HEK293 (cell line): ENCODE measurements around the gene KCNE3.

Experiments used
- AEBP2 ChIP-seq: fragments of 450-650 bp; formaldehyde crosslinking; IDR thresholded peaks from 2 replicates; pipeline ENCODE4 v1.5.1; 2016; ENCODE audit warnings: missing biosample characterization, missing genetic modification characterization, borderline replicate concordance
- GLI2 ChIP-seq: fragments of 450-650 bp; formaldehyde crosslinking; IDR thresholded peaks from 2 replicates; pipeline ENCODE4; 2017; ENCODE audit warnings: missing biosample characterization, missing genetic modification characterization, low read depth, borderline replicate concordance
- GLIS1 ChIP-seq: fragments of 450-650 bp; formaldehyde crosslinking; IDR thresholded peaks from 2 replicates; pipeline ENCODE4 v1.5.1; 2016; ENCODE audit warnings: missing biosample characterization, missing genetic modification characterization
- GLIS2 ChIP-seq: fragments of 450-650 bp; formaldehyde crosslinking; IDR thresholded peaks from 2 replicates; pipeline ENCODE4 v1.5.1; 2016; ENCODE audit warnings: missing biosample characterization, missing genetic modification characterization
- KLF7 ChIP-seq: fragments of 450-650 bp; formaldehyde crosslinking; IDR thresholded peaks from 2 replicates; pipeline ENCODE4 v1.5.1; 2016; ENCODE audit warnings: missing biosample characterization, missing genetic modification characterization, borderline replicate concordance
- MEIS1 ChIP-seq: sonication (generic); formaldehyde crosslinking; IDR thresholded peaks from 2 replicates; pipeline ENCODE4 v1.8.1; 2022; ENCODE audit warnings: missing genetic modification reagents, mild to moderate bottlenecking, borderline replicate concordance
- MYNN ChIP-seq: fragments of 450-650 bp; formaldehyde crosslinking; IDR thresholded peaks from 2 replicates; pipeline ENCODE4 v1.5.1; 2016; ENCODE audit warnings: missing biosample characterization, missing genetic modification characterization, borderline replicate concordance
- OVOL3 ChIP-seq: fragments of 450-650 bp; formaldehyde crosslinking; IDR thresholded peaks from 2 replicates; pipeline ENCODE4 v1.5.1; 2016; ENCODE audit warnings: missing biosample characterization, missing genetic modification characterization
- REST ChIP-seq: fragments of 450-650 bp; formaldehyde crosslinking; IDR thresholded peaks from 2 replicates; pipeline ENCODE4 v1.5.1; 2016; ENCODE audit warnings: missing biosample characterization, missing genetic modification characterization
- YY2 ChIP-seq: fragments of 450-650 bp; formaldehyde crosslinking; IDR thresholded peaks from 2 replicates; pipeline ENCODE4 v1.5.1; 2016; ENCODE audit warnings: missing biosample characterization, missing genetic modification characterization
- ZBTB1 ChIP-seq: fragments of 450-650 bp; formaldehyde crosslinking; IDR thresholded peaks from 2 replicates; pipeline ENCODE4 v1.5.1; 2016; ENCODE audit warnings: missing biosample characterization, missing genetic modification characterization
- ZBTB20 ChIP-seq: fragments of 450-650 bp; formaldehyde crosslinking; IDR thresholded peaks from 2 replicates; pipeline ENCODE4 v1.5.1; 2016; ENCODE audit warnings: missing biosample characterization, missing genetic modification characterization
- ZBTB49 ChIP-seq: fragments of 450-650 bp; formaldehyde crosslinking; IDR thresholded peaks from 2 replicates; pipeline ENCODE4 v1.5.1; 2016; ENCODE audit warnings: missing biosample characterization, missing genetic modification characterization, low read depth
- ZEB2 ChIP-seq: fragments of 450-650 bp; formaldehyde crosslinking; IDR thresholded peaks from 2 replicates; pipeline ENCODE4 v1.5.1; 2016; ENCODE audit warnings: missing biosample characterization, missing genetic modification characterization
- ZNF121 ChIP-seq: fragments of 450-650 bp; formaldehyde crosslinking; IDR thresholded peaks from 2 replicates; pipeline ENCODE4 v1.5.1; 2016; ENCODE audit warnings: missing biosample characterization, missing genetic modification characterization
- ZNF148 ChIP-seq: fragments of 450-650 bp; formaldehyde crosslinking; IDR thresholded peaks from 2 replicates; pipeline ENCODE4 v1.5.0; 2017; ENCODE audit warnings: missing biosample characterization, missing genetic modification characterization, borderline replicate concordance
- ZNF2 ChIP-seq: fragments of 450-650 bp; formaldehyde crosslinking; IDR thresholded peaks from 2 replicates; pipeline ENCODE4 v1.5.1; 2016; ENCODE audit warnings: missing biosample characterization, missing genetic modification characterization
- ZNF202 ChIP-seq: fragments of 450-650 bp; formaldehyde crosslinking; IDR thresholded peaks from 2 replicates; pipeline ENCODE4 v1.5.1; 2016; ENCODE audit warnings: missing biosample characterization, missing genetic modification characterization, borderline replicate concordance
- ZNF211 ChIP-seq: fragments of 450-650 bp; formaldehyde crosslinking; IDR thresholded peaks from 2 replicates; pipeline ENCODE4 v1.5.1; 2016; ENCODE audit warnings: low read depth, missing biosample characterization, missing genetic modification characterization
- ZNF366 ChIP-seq: fragments of 450-650 bp; formaldehyde crosslinking; conservative IDR thresholded peaks from 2 replicates; pipeline ENCODE4 v1.5.1; 2016; ENCODE audit warnings: missing biosample characterization, missing genetic modification characterization
- ZNF37A ChIP-seq: fragments of 450-650 bp; IDR thresholded peaks from 2 replicates; pipeline ENCODE4 v1.5.1; 2018; ENCODE audit warnings: missing biosample characterization, missing genetic modification characterization
- ZNF404 ChIP-seq: fragments of 450-650 bp; formaldehyde crosslinking; IDR thresholded peaks from 2 replicates; pipeline ENCODE4 v1.5.1; 2017; ENCODE audit warnings: missing biosample characterization, missing genetic modification characterization
- ZNF501 ChIP-seq: fragments of 450-650 bp; formaldehyde crosslinking; IDR thresholded peaks from 2 replicates; pipeline ENCODE4 v1.5.1; 2016; ENCODE audit warnings: missing biosample characterization, missing genetic modification characterization
- ZNF514 ChIP-seq: fragments of 450-650 bp; formaldehyde crosslinking; IDR thresholded peaks from 2 replicates; pipeline ENCODE4 v1.5.1; 2016; ENCODE audit warnings: missing biosample characterization, missing genetic modification characterization
- ZNF549 ChIP-seq: fragments of 450-650 bp; IDR thresholded peaks from 2 replicates; pipeline ENCODE4 v1.5.1; 2018; ENCODE audit warnings: missing biosample characterization, missing genetic modification characterization, mild to moderate bottlenecking, inconsistent platforms, moderate library complexity
- ZNF600 ChIP-seq: fragments of 450-650 bp; formaldehyde crosslinking; IDR thresholded peaks from 2 replicates; pipeline ENCODE4 v1.5.1; 2016; ENCODE audit warnings: missing biosample characterization, missing genetic modification characterization
- ZNF664 ChIP-seq: fragments of 450-650 bp; formaldehyde crosslinking; IDR thresholded peaks from 2 replicates; pipeline ENCODE4 v1.5.1; 2016; ENCODE audit warnings: missing biosample characterization, missing genetic modification characterization
- ZNF701 ChIP-seq: fragments of 450-650 bp; formaldehyde crosslinking; IDR thresholded peaks from 2 replicates; pipeline ENCODE4 v1.5.1; 2016; ENCODE audit warnings: missing biosample characterization, missing genetic modification characterization
- ZNF707 ChIP-seq: fragments of 450-650 bp; formaldehyde crosslinking; IDR thresholded peaks from 2 replicates; pipeline ENCODE4 v1.5.1; 2016; ENCODE audit warnings: missing biosample characterization, missing genetic modification characterization
- ZNF776 ChIP-seq: fragments of 450-650 bp; formaldehyde crosslinking; IDR thresholded peaks from 2 replicates; pipeline ENCODE4 v1.5.0; 2017; ENCODE audit warnings: missing biosample characterization, missing genetic modification characterization, borderline replicate concordance
- ZNF792 ChIP-seq: fragments of 450-650 bp; formaldehyde crosslinking; IDR thresholded peaks from 2 replicates; pipeline ENCODE4 v1.5.1; 2016; ENCODE audit warnings: missing biosample characterization, missing genetic modification characterization
- ZNF830 ChIP-seq: fragments of 450-650 bp; IDR thresholded peaks from 2 replicates; pipeline ENCODE4 v1.5.0; 2018; ENCODE audit warnings: missing biosample characterization, missing genetic modification characterization, low read depth, mild to moderate bottlenecking, moderate library complexity
- ZSCAN30 ChIP-seq: fragments of 450-650 bp; IDR thresholded peaks from 2 replicates; pipeline ENCODE4 v1.5.1; 2018; ENCODE audit warnings: missing biosample characterization, mild to moderate bottlenecking, missing genetic modification characterization, moderate library complexity

KCNE3 gene

GRCh38 chr11:74418509-74418895 is 48.8 kb downstream of the KCNE3 start (continued):
- TF ChIP-seq REST (tag by site-specific recombination): no peak
- no peak for TF ChIP-seq ZNF37A (tag by site-specific recombination)
- no peak for TF ChIP-seq ZNF121 (tag by site-specific recombination)
- TF ChIP-seq ZSCAN30 (tag by site-specific recombination): no peak; the same call in 1 of the 2 replicates
- TF ChIP-seq ZNF707 (tag by site-specific recombination): no peak
- no peak for TF ChIP-seq ZNF404 (tag by site-specific recombination)
- no peak for TF ChIP-seq ZNF830 (tag by site-specific recombination)
- no peak for TF ChIP-seq GLI2 (tag by site-specific recombination)
- TF ChIP-seq ZNF501: no peak
- TF ChIP-seq ZNF792 (tag by site-specific recombination): no peak
- TF ChIP-seq ZNF549 (tag by site-specific recombination): no peak
- TF ChIP-seq ZNF148 (tag by site-specific recombination): no peak
- no peak for TF ChIP-seq ZNF514
- no peak for TF ChIP-seq ZNF664 (tag by site-specific recombination)
- no peak for TF ChIP-seq GLIS2
- TF ChIP-seq ZBTB20 (tag by site-specific recombination): peak; percentile 71; the same call in 1 of the 2 replicates
- no peak for TF ChIP-seq ZNF211 (tag by site-specific recombination)
- TF ChIP-seq ZNF366 (tag by site-specific recombination): peak; percentile 79
- peak; percentile 47 for TF ChIP-seq GLIS1
- 0 out of 2 replicates have a peak, but pooled peaks have one; percentile 30 for TF ChIP-seq OVOL3 (tag by site-specific recombination)
- TF ChIP-seq ZBTB1 (tag by site-specific recombination): 0 out of 2 replicates have a peak, but pooled peaks have one; percentile 53
- no peak for TF ChIP-seq KLF7 (tag by site-specific recombination)
- no peak for TF ChIP-seq ZBTB49 (tag by site-specific recombination)
- no peak for TF ChIP-seq MEIS1 (CRISPR knock-in tag)
- TF ChIP-seq MYNN (tag by site-specific recombination): no peak
- no peak for TF ChIP-seq ZNF776
- TF ChIP-seq YY2 (tag by site-specific recombination): no peak
- TF ChIP-seq ZNF600 (tag by site-specific recombination): peak; percentile 79
- TF ChIP-seq ZEB2 (tag by site-specific recombination): peak; percentile 84
- no peak; the same call in 1 of the 2 replicates for TF ChIP-seq ZNF2
- no peak for TF ChIP-seq ZNF701 (tag by site-specific recombination)
- no peak for TF ChIP-seq ZNF202 (tag by site-specific recombination)
- TF ChIP-seq AEBP2: no peak
